HG03280 (cell line): ENCODE results near the gene KIF23.
A peak's percentile ranks its signal among the peaks of the same experiment; 100 is the strongest.

Experiments
- ATAC-seq: cut with Tn5 transposase; IDR thresholded peaks from one replicate; pipeline ENCODE4 v1.9.1; 2021; ENCODE audit warnings: mild to moderate bottlenecking, moderate library complexity; ENCODE audit not compliant: unreplicated experiment

KIF23 gene

DNA sequence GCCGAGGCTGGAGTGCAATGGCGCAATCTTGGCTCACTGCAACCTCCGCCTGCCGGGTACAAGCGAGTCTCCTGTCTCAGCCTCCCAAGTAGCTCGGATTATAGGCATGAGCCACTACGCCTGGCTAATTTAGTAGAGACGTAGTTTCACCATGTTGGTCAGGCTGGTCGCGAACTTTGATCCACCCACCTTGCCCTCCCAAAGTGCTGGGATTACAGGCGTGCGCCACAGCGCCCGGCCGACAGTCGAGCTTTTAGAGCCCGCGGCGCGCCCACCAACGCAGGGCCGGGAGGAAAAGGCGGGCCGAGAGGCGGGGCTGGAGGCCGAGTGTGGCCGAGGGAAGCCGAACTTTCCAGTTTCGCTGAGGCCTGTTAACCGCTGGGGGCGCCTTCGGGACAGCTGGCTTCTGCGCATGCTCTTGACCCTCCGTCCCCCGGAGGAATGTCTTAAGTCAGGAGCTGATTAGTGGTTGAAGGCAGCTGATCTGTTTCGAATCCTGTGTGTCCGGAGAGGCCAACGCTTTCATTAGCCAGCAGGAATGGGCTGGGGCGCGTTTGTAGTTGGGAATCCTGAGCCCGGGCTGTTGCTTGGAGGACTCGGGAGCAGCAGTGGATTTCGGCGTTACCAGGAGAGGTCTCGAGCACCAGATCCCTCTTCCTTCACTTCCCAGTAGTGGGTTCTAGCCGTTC lies 48.5 kb downstream of the KIF23 start:
- ATAC-seq, result peak; percentile 93

DNA sequence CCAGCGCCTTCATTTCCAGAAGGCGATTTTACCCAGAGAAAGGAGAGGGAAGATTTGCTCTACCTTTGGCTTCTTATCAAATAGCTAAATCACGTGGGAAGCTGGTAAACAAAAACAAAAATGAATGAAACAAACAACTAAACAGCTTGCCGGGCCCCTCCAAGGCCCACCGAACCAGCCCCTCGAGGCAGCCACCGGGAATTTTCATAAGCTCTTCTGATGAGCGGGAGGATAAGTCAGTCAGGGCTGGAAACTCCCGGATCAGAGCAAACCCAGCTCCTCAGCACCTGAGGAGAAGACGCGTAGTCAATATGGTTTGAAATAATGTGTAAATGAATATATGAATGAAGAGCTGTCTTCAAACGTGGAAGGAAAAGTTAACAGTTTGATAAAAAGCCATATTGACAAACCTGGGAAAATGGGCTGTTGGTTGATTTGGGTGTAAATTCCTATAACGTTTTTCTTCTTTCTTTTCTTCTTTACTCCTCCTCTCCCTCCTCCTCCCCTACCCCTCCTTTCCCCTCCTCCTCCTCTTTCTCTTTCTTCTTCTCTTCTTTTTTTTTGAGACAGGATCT lies 49.1 kb downstream of the KIF23 start:
- ATAC-seq, result no peak

DNA sequence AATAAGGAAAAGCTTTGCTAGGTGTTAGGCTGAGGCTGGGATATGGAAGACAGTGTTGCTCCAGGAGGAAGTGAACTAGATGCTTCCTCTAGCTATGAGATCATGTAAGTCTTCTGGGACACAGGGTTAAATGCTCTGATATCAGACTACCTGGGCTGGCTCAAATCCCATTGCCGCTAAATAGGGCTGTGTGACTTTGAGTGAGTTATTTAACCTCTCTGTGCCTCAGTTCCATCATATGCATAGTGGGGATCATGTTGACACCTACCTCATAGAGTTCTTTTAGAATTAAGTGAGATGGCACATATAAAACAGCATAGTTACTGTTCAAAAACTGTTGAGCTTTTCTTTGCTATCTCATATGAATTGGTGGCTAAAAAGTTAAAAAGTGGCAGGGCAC lies 51.1 kb downstream of the KIF23 start:
- no peak for ATAC-seq

DNA sequence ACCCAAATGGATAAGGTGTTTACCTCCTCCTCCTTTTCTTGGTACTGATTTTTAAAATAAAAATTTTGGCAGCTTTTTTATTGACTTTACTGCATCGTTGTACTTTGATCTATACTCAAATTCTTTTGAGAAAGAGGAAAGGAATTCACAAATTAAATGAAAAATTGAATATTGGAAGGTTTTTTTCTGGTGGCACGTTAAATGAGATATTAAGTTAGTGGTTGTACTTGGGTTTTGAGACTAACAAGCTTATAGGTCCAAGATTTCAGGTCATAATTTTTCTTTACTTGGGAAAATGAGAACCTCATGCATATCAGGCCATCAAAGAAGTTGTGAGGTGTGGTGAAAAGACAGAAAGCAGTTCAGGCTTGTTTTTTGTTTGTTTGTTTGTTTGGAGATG lies 52.6 kb downstream of the KIF23 start:
- no peak for ATAC-seq

DNA sequence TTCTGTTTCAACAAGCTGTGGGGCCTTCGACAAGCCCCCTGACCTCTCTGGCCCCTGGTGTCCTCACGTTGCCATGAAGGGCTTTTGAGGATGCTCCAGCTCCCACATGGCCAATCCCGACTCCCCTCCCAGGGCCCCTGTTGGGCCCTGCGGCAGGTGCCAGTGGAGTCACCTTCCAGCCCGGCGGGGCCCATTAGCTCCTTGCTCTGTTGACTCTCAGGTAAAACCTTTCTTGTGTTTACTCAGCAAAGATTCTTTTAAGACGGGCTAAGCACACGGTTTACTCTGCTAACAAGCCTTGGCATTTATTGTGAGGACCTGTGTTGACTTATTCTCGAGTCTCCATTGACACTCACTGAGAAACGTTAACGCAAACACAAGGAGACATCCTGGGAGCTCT lies 53.5 kb downstream of the KIF23 start:
- ATAC-seq, result no peak

DNA sequence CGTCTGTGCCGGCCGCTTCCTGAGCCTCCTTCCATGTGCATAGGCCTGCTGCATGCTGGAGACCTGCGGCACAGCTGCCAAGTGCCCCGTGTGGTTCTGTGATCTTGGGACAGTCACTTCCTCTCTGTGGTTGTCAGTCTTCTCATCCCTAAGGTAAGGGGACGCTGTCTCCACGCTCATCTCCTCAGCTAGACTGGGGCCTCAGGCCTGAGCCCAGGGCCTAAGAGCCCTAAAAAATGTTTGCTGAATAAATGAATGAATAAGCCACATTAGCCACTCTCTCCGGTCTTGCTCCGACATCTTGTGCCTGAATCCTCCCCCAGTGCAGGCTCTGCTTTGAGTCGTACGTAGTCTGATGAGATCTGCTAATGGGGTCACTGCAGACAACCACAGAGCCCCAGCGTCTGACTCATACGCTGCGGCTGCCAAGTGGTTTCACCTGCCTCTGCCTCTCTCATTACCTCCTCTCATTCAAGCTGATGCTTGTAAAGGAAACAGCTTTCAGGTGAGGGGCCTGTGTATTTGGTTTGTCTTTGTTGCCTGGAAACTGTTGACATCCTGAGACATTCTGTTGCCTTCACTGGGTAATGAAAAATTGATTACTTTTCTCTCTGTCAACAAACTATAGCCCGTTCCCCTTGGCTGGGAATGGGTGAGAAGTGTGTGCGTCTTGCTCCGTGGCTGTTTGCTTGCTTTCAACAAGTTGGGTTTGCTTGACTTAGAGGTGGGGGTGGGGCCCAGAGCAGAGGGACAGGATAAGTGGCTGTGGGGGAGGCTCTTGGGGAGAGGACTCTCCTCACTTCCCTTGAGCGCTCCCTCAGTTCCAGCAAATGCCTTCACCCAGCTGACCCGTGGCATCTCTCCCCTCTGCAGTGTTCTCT lies 54.3 kb downstream of the KIF23 start:
- ATAC-seq, result peak; percentile 89

DNA sequence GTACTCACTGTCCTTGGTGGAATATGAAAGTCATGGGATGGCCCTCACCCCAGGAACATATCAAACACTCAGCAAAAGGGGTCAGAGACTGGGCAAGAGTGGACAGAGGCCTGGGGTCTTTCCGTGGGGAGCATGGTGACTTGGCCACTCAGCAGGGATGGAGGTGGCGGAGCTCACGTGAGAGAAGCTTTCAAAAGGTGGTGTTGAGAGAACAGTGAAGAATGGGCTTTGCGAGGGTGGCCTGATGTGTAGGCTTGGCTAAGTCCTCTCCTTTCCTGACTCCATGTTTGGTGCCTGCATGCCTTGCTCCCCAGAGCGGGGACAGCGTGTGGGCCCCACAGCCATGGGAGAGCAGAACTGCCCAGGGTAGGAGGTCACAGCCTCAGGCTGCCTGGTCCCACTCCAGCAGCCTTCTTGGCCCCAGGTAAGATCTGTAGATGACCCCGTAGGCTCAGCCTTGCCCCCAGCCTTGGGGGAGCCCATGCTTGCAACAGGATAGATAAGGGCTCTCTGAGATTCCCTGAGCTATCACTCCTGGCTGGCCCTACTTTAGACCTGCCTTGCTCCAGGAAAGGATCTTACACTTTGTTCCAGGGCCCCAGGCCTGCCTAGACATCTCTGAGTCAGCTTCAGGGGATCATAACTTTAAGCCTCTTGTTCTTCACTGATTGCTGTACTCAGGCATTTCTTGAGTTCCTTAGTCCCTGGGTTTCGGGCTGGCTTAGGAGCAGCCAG lies 55.5 kb downstream of the KIF23 start:
- no peak for ATAC-seq

DNA sequence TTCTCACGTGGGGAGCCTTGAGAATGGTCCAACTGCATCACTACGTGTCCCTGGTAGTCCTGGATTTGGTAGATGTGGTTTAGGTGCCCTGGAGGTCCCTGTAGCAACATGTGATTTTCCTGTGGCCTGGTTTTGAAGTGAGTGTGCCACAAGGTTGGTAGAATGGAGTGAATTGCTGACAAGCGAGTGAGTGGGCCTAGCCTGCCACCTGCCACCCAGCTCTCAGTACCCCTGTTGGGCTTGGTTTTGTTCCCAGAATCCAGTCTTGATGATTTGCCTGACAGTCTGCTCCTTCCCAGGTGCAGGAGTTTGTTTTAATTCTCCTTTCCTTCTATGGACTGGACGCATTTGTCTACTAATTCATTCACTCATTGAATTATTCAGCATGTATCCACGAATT lies 57.9 kb downstream of the KIF23 start:
- ATAC-seq, result no peak

DNA sequence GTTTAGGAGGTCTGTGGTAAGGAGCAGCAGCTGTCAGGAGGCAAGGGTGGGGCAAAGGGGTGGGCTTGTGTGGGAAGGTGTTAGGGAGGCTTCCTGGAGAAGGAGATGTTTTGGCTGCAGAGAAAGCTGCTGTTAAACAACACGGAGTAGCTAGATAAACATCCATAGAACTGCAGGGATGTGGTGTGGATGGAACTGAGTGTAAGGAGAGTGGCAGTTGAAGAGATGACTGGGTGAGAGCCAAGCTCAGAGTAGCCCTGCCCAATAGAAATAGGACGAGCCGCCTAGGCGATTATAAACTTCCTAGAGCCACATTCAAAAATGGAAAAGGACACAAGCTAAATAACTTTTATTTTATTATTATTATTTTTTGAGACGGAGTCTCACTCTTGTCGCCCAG lies 58.4 kb downstream of the KIF23 start:
- ATAC-seq, result no peak

DNA sequence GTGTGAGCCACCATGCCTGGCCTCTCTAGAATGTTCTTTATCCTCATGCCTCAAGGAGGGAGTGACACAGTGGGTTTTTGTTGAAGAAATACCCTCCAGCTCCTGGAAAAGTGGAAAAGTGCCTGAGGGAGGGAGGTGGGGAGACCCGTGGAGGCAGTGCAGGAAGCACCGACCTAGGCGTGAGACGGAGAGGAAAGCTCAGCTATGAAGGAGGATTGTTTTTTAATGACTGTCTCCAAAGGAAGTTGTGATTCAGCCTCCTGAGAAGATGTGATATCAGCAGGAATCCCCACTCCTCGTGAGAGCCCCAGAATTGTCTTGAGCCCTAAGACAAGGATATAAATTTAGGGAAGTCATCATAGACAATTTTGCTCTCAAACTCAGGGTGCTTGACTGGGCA lies 60.1 kb downstream of the KIF23 start:
- ATAC-seq, result no peak

DNA sequence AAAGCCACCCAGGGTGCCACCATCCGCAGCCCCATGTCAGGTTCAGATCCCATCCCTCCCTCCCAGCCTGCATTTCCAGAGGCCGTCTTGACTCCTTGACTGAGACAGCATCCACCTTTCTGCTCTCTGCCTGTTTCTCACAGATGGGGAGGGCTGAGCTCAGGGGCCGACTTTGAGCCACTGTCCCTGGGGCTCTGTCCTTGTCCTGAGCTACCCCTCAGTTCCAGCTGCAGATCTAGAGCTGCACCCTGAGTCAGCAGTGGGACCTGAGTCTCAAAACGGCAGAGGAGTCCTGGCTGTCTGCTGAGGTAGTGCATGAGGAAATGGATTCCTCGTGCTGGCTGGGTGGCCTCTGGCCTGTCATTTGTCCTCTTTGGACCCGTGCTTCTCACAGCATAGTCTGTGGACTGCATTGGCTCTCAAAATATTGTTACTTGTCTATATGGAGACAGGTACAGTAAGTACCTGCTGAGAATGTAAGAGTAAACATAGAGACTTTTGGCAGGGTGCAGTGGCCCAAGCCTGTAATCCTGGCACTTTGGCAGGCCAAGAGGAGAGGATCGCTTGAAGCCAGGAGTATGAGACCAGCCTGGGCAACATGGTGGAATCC lies 60.8 kb downstream of the KIF23 start:
- ATAC-seq, result no peak

DNA sequence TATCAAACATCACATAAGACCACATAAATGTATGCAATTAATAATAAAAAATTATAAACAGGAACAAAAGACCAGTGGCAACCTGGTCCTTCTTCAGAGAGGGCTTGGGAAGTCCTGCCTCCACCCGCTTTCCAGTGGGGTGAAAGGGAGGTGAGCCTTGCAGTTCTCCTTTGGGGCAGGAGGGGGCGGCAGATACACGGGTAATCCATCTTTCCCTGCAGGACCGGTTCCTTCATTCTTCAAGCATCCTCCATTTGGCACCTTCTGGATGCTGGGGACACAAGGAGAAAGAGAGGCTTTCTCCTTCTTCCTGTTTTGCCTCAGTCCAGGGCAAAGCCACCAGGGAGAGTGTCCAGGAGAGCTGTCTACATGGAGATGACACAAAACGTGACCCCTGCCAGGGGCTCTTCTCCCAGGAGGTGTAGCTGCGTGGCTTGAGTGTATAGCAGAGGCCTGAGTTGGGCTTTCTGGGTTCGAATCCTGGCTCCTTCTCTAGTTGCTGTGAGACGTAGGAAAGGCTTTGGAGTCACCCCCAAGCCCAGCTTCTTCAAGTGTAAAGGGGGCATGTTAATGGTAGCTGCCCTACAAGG lies 61.7 kb downstream of the KIF23 start:
- ATAC-seq, result no peak

DNA sequence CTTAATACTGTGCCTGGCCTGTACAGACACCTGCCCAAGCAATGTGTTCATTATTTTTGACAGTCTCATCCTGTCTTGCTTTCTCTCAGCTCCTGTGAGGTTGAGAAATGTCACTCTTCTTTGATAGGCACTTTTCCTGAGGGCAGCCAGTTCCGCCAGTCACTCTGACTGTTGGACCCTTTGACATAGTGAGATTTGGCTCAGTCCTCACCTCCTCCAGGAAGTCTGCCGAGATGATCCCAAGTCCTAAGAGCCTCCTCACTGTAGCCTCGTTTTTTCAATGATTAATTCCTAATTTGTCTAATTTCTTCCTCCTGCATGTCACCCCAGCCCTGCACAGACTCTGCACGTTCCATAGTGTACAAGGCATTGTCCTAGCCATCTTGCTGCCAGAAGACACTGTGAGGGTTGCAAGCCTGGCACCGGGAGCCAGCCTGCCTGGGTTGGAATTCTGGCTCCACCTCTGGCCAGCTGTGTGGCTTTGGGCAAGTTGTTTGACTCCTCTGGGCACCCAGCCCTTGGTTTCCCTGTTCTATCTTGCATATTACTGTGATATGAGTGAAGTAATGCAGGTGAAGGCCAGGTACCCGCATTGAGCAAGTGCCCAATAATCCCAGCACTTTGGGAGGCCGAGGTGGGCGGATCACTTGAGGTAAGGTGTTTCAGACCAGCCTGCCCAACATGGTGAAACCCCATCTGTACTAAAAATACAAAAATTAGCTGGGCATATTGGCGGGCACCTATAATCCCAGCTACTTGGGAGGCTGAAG lies 62.7 kb downstream of the KIF23 start:
- ATAC-seq, result no peak

DNA sequence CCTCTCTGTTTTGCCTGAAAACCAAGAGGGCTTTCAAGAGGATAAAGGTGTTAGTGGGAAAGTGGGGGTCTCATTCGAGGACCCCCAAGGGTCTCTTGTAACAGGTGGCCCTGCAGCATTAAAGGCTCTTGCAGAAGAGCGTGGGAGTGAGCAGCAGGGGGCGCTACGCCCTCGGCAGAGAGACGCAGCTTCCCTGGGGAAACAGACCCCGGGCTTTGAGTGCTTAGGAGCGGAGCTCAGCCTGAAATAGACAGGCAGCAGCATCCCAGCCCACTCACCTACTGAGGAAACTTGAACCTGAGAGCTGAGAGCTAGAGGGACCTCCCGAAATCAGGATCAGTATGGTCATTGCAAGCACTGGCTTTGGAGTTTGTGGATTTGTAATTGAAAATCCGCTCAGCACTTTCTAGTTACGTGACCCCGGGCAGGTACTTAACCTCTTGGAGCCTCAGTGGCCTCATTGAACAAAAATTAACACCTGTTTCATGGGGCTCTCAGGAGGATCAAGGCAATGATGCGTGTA lies 64.2 kb downstream of the KIF23 start:
- no peak for ATAC-seq

DNA sequence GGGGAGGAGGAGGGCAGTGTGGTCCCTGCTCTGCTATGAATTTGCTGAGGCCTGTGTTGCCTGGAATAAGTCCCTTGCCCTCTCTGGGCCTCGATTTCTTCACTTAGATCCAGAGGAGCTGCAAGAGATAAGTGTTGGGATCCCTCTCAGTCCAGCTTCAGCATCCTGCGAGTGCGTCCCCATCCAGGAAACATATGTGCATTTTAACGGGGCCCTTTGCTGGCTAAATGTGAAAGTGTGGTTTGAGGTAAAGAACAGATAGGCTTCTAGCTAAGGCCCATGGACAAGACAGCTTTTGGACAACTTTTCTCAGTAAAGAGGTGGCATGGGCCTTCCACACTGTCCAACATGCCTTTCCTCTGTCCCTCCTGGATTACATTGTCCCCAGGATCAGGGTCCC lies 64.9 kb downstream of the KIF23 start:
- no peak for ATAC-seq

DNA sequence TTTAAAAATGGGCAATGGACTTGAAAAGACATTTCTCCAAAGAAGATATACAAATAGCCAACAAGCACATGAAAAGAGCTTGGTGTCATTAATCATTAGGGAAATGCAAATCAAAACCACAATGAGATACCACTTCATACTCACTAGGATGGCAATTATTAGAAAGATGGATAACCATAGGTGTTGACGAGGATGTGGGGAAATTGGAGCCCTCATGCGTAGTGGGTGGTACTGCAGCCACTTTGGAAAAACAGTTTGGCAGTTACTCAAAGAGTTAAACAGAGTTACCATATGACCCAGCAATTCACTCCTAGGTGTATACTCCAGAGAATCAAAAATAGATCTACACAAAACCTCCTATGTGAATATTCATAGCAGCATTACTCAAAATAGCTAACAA lies 65.8 kb downstream of the KIF23 start:
- ATAC-seq, result no peak

DNA sequence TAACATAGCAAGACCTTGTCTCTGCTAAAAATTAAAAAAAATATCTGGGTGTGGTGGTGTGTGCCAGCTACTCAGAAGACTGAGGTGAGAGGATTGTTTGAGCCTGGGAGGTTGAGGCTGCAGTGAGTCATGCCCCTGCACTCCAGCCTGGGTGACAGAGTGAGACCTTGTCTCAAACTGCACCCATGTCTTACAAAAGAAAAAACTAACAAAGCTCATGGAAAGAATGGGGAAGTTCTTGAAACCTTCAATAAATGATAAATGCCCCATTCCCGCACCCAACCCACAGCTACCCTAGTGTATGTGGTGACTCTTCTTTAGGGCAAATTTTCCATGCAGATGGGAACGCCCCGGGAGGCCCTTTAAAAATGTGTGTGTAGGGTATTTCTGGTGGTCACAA lies 66.8 kb downstream of the KIF23 start:
- no peak for ATAC-seq

DNA sequence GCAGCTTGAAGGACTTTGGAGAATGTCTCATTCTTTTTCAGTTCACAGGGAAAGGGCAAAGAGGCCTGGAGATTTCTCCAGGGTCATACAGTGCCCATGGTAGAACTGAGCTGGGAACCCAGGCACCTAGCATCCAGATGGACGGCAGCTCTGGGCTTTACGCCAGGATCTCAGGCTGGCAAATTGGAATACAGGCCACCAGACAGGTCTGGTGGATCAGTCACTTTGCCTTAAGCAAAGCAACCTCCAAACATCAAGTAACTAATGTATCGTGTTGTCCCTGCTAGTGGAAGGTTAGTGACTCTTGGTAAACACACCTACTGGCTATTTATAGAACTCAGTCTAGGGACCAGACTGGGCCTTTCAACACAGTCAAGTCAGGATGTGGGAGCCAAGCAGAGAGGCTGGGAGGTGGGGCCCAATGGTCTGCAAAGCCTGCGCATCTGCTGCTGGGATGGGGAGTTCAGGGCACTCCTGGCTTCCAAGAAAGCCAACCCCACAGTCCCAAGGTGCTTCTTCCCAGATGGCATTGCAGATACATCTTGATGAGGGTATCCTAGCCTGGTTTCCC lies 68.6 kb downstream of the KIF23 start:
- no peak for ATAC-seq

DNA sequence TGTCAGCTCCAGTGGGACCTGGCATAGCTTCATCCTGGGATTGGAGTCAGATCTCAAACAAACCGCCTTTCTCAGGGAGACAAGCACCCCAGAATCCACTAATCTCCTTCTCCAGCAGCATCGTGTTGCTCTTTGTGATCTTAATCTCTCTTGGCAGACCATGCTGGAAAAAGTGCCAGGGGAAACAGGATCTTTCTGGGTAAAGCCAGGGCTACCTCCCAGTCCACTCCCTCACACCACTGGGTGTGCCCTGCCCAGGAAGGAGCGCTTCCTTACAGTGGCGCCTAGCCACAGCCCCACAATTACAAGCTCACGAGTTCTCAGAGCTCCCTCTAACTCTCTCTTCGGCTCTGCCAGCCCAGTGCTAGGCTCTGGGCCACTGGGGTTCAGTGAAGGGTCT lies 70.7 kb downstream of the KIF23 start:
- no peak for ATAC-seq
